GM12873 (cell line): Measurements from ENCODE around the gene VARS2.

Source experiments
- TF ChIP-seq, protein P1 (sequence below): IDR thresholded peaks from 2 replicates; pipeline ENCODE4 v1.5.1; 2012; ENCODE audit warnings: low read depth, mild to moderate bottlenecking, moderate library complexity, low read length, control low read depth; ENCODE audit not compliant: insufficient read depth; ENCODE audit errors: missing control alignments

Gene VARS2

DNA sequence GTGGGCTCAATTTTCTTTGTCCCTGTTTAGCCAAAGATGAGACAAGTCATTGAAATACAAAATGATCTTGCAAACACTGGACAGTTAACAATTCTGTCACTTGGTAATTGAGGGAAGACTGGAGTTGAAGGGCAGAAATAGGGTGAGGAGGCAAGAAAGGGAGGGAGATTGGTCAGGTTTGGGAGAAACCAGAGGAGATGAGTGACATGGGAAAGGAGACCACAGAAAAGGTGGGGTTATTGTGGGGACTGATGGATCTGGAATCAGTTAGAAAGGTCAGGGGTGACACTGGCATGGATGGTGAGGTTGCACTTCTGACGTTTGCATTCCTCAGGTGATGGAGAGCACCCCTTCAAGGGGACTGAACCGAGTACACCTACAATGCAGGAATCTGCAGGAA lies 5.3 kb upstream of the VARS2 start:
- TF ChIP-seq, protein P1, sequence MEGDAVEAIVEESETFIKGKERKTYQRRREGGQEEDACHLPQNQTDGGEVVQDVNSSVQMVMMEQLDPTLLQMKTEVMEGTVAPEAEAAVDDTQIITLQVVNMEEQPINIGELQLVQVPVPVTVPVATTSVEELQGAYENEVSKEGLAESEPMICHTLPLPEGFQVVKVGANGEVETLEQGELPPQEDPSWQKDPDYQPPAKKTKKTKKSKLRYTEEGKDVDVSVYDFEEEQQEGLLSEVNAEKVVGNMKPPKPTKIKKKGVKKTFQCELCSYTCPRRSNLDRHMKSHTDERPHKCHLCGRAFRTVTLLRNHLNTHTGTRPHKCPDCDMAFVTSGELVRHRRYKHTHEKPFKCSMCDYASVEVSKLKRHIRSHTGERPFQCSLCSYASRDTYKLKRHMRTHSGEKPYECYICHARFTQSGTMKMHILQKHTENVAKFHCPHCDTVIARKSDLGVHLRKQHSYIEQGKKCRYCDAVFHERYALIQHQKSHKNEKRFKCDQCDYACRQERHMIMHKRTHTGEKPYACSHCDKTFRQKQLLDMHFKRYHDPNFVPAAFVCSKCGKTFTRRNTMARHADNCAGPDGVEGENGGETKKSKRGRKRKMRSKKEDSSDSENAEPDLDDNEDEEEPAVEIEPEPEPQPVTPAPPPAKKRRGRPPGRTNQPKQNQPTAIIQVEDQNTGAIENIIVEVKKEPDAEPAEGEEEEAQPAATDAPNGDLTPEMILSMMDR = no peak

DNA sequence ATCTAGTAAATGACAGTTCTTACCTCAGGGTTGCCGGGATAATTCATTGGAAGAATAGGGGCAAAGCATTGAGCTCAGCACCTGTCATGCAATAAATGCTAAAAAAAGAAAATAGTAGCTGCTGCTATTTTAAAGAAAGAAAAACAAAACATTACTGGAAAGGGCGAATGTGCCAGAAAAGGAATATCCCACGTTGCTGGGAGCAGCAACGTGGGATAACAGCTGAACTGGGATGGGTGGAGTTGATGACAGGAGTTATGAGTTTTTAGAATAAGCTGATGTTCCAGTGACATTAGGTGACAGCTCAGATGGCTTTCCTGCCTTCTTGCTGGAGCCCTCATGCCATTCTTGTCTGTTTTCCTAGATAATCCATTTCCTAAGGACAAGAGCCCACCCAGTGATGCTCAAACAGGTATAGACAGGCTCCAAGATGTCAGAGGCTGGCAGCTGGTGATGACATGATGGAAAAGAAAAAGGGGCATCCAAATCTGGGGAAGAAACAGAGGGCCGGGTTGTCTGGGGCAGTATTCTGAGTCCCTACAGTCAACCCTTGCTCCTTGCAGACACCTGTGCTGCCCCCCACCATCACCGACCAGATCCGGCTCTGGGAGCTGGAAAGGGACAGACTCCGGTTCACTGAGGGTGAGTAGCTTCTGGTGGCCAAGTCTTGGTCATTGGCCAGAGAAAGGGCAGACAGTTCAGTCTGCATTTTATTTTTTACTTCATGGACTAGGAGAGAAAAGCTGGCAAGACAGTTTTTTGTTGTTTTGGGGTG lies 1.1 kb upstream of the VARS2 start:
- TF ChIP-seq, protein P1 = no peak

DNA sequence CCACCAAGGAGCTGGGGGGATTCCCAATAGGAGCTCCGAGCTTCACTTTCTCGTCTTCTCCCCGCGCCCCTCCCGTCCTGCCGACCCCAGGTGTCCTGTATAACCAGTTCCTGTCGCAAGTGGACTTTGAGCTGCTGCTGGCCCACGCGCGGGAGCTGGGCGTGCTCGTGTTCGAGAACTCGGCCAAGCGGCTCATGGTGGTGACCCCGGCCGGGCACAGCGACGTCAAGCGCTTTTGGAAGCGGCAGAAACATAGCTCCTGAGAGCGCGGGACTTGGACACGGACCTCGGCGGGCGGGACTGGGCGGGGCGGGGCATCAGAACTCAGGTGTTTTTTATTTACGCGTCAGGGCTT lies 340 bp upstream of the VARS2 start:
- TF ChIP-seq, protein P1 = no peak

DNA sequence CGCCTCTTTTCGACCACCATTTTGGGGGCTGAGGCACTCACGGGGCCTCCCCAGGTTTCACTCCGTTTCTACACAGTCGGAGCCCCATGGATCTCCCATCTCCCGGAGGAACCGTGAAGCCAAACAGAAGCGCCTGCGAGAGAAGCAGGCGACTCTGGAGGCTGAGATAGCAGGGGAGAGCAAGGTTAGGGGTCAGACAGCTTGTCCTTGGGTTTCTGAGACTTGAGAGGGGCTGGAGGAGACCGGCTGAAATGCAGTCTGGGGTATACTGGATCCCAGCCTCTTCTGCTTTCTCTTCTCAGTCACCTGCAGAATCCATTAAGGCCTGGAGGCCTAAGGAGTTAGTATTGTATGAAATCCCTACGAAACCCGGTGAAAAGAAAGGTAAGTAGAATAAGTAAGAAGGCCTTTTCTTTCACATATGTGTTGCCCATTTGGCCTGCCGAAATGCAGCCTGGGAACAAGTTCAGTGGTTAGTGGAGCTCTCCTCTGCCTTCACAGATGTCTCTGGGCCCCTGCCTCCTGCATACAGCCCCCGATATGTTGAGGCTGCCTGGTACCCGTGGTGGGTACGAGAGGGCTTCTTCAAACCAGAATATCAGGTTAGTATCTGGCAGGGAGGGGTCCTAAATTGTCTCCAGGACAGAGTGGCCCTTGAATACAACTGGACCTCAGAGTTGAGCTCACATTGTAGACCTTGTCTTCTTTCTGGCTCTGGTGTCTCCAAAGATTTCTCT lies 984 bp downstream of the VARS2 start:
- TF ChIP-seq, protein P1 = no peak

DNA sequence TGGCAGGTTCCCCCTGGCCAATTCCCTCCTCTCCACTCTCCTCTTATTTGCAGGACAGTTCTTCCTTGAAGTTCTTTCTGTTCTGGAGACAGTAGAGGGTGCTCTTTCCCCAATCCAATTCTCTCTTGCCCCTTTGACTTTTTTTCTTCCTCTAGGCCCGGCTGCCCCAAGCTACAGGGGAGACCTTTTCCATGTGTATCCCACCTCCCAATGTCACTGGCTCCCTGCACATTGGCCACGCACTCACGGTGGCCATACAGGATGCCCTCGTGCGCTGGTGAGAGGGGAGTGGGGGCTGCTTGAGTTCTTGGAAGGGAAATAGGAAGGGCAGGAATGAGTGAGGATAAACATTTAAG lies 1.5 kb downstream of the VARS2 start:
- TF ChIP-seq, protein P1 = peak; percentile 70

DNA sequence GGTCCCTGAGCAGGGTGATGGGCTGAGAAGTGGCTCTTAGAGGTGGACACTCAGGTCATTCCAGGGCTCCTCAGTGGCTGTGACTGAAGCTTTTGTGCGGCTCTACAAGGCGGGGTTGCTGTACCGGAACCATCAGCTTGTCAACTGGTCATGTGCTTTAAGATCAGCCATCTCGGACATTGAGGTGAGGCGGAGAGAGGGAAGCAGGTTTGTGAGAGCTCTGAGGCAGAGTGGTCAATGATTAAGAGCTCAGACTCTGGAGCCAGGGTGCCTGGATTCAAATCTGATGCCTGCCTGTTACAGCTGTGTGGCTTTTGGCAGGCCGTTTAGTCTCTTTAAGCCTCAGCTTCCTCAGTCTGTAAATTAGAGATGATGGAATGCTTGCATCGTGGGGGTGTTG lies 3.0 kb downstream of the VARS2 start:
- TF ChIP-seq, protein P1 = no peak

DNA sequence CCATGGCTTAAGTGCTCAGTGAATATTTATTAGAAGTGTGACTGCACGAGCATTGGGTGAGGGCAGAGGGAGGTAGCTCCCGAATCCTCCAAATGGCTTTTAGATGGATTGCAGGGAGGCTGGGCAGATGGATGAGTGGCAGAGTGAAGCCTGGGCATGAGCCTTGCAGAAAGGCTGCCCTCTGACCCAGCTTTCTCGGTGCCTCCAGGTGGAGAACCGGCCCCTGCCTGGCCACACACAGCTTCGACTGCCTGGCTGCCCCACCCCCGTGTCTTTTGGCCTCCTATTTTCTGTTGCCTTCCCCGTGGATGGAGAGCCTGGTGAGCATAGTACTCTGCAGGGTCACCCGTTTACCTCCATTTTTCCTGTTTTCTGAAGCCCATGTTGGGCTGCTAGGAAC lies 3.4 kb downstream of the VARS2 start:
- TF ChIP-seq, protein P1 = no peak
